ENCODE data around the gene FBXL16. TPM values are rescaled to one million over a fixed set of nuclear protein-coding genes. Genes with fewer than 3 reads are reported as not detected.

FBXL16 gene
- total RNA-seq, 6 experiments from 2014 or later: 0.05 to 2.3 (median 1.7) TPM; not detected in 3

GRCh38 chr16:718922-719321, 13.3 kb upstream of the FBXL16 start:
- Histone ChIP-seq H3K27me3 (no peaks in the 10 kb centered on the region), H3K36me3 (no peaks in the 10 kb centered on the region), H3K4me1 (peaks cover 0 to 33% (median 5%) of the 10 kb centered on the region in 4 donors), H3K9me3 (no peaks in the 10 kb centered on the region), H3K4me3 (no peak overlapping the region), H3K27ac (no peak overlapping the region)
- 89% methylated on average over 6 of the region's 6 CpGs for WGBS (ENCODE audit: insufficient coverage, low coverage, low lambda C conversion rate, missing lambda C conversion rate)
- TF ChIP-seq, protein P1, sequence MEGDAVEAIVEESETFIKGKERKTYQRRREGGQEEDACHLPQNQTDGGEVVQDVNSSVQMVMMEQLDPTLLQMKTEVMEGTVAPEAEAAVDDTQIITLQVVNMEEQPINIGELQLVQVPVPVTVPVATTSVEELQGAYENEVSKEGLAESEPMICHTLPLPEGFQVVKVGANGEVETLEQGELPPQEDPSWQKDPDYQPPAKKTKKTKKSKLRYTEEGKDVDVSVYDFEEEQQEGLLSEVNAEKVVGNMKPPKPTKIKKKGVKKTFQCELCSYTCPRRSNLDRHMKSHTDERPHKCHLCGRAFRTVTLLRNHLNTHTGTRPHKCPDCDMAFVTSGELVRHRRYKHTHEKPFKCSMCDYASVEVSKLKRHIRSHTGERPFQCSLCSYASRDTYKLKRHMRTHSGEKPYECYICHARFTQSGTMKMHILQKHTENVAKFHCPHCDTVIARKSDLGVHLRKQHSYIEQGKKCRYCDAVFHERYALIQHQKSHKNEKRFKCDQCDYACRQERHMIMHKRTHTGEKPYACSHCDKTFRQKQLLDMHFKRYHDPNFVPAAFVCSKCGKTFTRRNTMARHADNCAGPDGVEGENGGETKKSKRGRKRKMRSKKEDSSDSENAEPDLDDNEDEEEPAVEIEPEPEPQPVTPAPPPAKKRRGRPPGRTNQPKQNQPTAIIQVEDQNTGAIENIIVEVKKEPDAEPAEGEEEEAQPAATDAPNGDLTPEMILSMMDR (IDR thresholded peaks at IDR 0.05): no peak
- no peak for TF ChIP-seq POLR2A (IDR thresholded peaks at IDR 0.05)
- DNase-seq (no peak), ATAC-seq (no peak)
- intact Hi-C loops (cut with DNase I): no loop called here

DNA sequence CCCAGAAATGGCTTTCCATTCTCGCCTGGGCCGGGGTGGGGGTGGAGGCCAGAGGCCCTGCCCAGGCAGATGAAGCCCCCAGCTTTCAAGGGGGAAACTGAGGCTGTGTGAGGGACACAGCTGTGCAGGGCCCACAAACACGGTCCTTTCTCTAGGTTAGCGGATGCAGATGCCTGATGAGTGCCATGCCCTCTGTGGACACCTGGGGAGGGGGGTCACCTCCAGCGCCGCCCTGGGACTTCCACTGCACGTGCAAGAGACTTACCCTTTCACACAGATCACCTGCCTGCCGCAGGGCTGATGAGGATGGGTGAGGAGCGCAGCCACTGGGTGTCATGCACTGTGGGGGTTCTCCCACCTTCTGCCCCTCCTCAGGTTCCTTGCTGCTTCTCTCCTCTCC, 12.8 kb upstream of the FBXL16 start:
- no CpG with 5 or more reads among the region's 9 CpGs for WGBS (ENCODE audit: insufficient coverage, low coverage, low lambda C conversion rate, missing lambda C conversion rate)
- intact Hi-C loops (cut with DNase I): no loop called here
- no peaks in the 10 kb centered on the region for H3K9me3 ChIP-seq
- H3K27ac ChIP-seq: no peak overlapping the region
- no peak for TF ChIP-seq POLR2A (IDR thresholded peaks at IDR 0.05)
- TF ChIP-seq, protein P1 (IDR thresholded peaks at IDR 0.05): no peak
- DNase-seq (no peak), ATAC-seq (no peak)
- peaks cover 0 to 33% (median 5%) of the 10 kb centered on the region in 4 donors for H3K4me1 ChIP-seq
- H3K27me3 ChIP-seq: no peaks in the 10 kb centered on the region
- H3K36me3 ChIP-seq: no peaks in the 10 kb centered on the region
- no peak overlapping the region for H3K4me3 ChIP-seq

DNA sequence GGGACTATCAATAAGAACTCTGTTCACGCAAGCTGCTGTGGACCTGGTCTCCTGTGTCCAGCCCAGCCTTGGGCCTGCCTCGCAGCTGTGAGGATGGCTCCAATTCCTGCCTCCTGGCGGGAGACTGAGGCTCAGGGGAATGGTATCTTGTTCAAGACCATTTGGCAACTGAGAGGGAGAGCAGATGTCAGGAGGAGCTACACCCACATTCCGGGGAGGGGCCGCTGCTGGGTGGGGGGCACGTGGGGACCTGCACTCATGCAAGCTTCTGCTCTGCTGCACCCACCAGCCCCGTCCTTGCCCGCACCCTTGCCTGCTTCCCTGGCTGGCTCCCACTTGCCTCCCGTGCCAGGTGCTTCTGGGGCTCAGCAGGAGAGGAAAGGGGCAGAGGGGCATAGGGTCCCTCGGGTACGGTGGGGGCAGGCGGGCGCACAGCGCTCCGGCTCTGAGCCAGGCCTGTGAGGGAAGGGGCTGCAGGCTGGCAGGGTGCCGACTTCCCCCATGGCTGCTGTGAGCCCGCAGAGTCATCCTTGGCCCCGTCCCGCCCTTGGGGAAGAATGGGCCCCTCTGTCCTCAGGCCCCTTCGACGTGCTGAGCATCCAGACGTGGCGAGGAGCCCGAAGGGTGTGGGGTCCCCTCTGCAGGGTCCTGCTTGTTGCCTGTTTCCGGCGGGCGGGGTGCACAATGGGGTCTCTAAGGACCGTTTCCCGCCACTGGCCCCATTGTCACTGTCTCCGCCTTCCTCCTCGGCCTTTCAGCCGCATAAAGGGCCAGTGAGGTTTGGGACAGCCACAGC, 12.0 kb upstream of the FBXL16 start:
- no CpG with 5 or more reads among the region's 32 CpGs for WGBS (ENCODE audit: insufficient coverage, low coverage, low lambda C conversion rate, missing lambda C conversion rate)
- intact Hi-C loops (cut with DNase I): no loop called here
- H3K27ac ChIP-seq: no peak overlapping the region
- no peak for TF ChIP-seq POLR2A (IDR thresholded peaks at IDR 0.05)
- TF ChIP-seq, protein P1 (IDR thresholded peaks at IDR 0.05): no peak
- no peaks in the 10 kb centered on the region for H3K27me3 ChIP-seq
- no peaks in the 10 kb centered on the region for H3K9me3 ChIP-seq
- no peaks in the 10 kb centered on the region for H3K36me3 ChIP-seq
- peaks cover 0 to 33% (median 5%) of the 10 kb centered on the region in 4 donors for H3K4me1 ChIP-seq
- DNase-seq: no peak
- no peak for ATAC-seq
- H3K4me3 ChIP-seq: no peak overlapping the region

DNA sequence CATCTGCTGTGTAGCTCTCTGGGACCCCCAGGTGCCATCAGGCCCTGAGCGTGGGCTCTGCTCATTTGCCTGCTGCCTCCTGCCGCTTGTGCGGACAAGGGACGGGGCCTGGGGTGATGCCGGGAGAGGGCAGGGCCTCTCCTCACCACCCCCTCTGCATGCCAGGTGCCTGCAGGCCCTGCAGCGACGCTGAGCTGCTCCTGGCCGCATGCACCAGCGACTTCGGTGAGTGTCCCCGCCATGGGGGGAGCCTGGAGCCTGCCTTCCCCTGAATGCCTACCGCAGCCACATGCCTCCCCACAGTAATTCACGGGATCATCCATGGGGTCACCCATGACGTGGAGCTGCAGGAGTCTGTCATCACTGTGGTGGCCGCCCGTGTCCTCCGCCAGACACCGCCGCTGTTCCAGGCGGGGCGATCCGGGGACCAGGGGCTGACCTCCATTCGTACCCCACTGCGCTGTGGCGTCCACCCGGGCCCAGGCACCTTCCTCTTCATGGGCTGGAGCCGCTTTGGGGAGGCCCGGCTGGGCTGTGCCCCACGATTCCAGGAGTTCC, 11.2 kb upstream of the FBXL16 start:
- intact Hi-C loops (cut with DNase I): no loop called here
- peaks cover 0 to 33% (median 5%) of the 10 kb centered on the region in 4 donors for H3K4me1 ChIP-seq
- H3K27me3 ChIP-seq: no peaks in the 10 kb centered on the region
- 65% methylated on average over 5 of the region's 29 CpGs for WGBS (ENCODE audit: insufficient coverage, low coverage, low lambda C conversion rate, missing lambda C conversion rate)
- DNase-seq (no peak), ATAC-seq (no peak)
- H3K27ac ChIP-seq: no peak overlapping the region
- H3K4me3 ChIP-seq: no peak overlapping the region
- no peaks in the 10 kb centered on the region for H3K9me3 ChIP-seq
- TF ChIP-seq, protein P1 (IDR thresholded peaks at IDR 0.05): no peak
- TF ChIP-seq POLR2A (IDR thresholded peaks at IDR 0.05): no peak
- H3K36me3 ChIP-seq: no peaks in the 10 kb centered on the region

Measured in right lobe of liver (tissue), 6 donors.